NB4 (cell line): ENCODE data around the gene DGKA.

Source experiments
- CTCF ChIP-seq: IDR thresholded peaks from one replicate; pipeline ENCODE4 v1.5.1; 2012; ENCODE audit warnings: low read depth, low read length
- MAX ChIP-seq: IDR thresholded peaks from 2 replicates; pipeline ENCODE4 v1.6.1; 2011; ENCODE audit warnings: low read depth, low read length
- POLR2A ChIP-seq: IDR thresholded peaks from 2 replicates; pipeline ENCODE4 v1.6.1; 2011; ENCODE audit warnings: mild to moderate bottlenecking; ENCODE audit not compliant: insufficient read length; ENCODE audit errors: extremely low read depth

- TF ChIP-seq POLR2A (no peak), MAX (no peak), CTCF (no peak)
These were observed 43.4 kb downstream of the DGKA start for GRCh38 chr12:55974308-55974730.
